HG02884 (cell line): ENCODE measurements around the gene CROCC.
"Not testable (repeated sequence)": the region's sequence is repeated elsewhere in the genome, so short reads cannot be mapped to it uniquely, and the experiment has no call there.

Source experiments
- ATAC-seq: cut with Tn5 transposase; IDR thresholded peaks from one replicate; pipeline ENCODE4 v1.9.1; 2021; ENCODE audit warnings: mild to moderate bottlenecking, moderate library complexity; ENCODE audit not compliant: unreplicated experiment

The CROCC gene

GRCh38 chr1:16964169-16964568 lies 42.4 kb downstream of the CROCC start:
- ATAC-seq, result not testable (repeated sequence)

DNA sequence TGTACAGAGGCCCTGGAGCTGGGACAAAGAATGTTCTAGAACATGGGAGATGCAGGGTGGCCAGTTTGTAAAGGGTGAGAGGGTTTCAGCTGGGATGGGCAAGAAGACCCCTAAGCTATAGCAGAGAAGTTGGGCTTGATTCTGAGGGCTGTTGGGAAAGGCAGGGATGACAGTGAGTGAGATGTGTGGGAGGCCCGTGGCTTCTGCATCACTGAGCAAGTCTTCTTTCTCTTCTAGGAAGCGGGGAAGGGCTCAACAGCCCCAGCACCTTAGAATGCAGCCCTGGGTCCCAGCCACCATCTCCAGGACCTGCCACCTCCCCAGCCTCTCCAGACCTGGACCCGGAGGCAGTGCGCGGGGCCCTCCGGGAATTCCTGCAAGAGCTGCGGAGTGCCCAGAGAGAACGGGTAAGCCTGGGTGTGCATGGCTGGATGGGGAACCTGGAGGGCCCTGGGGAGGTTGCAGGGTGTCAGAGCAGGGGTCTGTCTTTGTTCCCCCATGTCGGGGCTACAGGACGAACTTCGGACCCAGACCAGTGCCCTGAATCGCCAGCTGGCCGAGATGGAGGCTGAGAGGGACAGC lies 43.8 kb downstream of the CROCC start:
- no peak for ATAC-seq

DNA sequence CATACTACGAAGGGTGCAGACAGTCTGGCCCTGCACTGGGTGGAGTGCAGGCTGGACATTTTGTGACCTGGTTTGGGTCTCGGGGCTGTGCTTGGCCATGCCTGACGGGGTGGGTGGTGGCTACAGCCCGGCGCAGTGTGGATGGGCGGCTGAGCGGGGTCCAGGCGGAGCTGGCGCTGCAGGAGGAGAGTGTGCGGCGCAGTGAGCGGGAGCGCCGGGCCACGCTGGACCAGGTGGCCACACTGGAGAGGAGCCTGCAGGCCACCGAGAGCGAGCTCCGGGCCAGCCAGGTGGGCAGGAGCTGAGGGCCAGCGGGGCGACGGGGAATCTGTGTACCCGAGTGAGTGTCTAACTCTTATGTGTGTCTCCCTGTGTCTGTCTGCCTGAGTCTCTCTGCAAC lies 44.6 kb downstream of the CROCC start:
- no peak for ATAC-seq

- no peak for ATAC-seq
These were observed 45.4 kb downstream of the CROCC start for GRCh38 chr1:16967095-16967575.

DNA sequence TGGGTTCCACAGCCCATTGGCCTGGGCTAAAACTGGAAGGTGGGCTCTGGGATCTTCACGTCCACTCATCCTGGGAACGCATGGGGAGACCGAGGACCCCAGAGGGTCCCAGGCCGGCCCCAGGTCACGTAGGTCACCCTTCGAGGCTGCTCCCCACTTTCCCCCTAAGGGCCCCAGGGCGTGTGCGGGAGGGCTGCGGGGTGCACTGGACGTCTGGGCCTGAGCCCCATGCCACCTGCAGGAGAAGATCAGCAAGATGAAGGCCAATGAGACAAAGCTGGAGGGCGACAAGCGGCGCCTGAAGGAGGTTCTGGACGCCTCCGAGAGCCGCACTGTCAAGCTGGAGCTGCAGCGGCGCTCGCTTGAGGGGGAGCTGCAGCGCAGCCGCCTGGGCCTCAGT lies 46.2 kb downstream of the CROCC start:
- ATAC-seq, result no peak

- no peak for ATAC-seq
These were observed 46.6 kb downstream of the CROCC start for GRCh38 chr1:16968372-16968771.

GRCh38 chr1:16969057-16969611 lies 47.4 kb downstream of the CROCC start:
- no peak for ATAC-seq

- no peak for ATAC-seq
These were observed 47.9 kb downstream of the CROCC start for GRCh38 chr1:16969651-16970050.

GRCh38 chr1:16970132-16970910 lies 48.6 kb downstream of the CROCC start:
- ATAC-seq, result no peak

DNA sequence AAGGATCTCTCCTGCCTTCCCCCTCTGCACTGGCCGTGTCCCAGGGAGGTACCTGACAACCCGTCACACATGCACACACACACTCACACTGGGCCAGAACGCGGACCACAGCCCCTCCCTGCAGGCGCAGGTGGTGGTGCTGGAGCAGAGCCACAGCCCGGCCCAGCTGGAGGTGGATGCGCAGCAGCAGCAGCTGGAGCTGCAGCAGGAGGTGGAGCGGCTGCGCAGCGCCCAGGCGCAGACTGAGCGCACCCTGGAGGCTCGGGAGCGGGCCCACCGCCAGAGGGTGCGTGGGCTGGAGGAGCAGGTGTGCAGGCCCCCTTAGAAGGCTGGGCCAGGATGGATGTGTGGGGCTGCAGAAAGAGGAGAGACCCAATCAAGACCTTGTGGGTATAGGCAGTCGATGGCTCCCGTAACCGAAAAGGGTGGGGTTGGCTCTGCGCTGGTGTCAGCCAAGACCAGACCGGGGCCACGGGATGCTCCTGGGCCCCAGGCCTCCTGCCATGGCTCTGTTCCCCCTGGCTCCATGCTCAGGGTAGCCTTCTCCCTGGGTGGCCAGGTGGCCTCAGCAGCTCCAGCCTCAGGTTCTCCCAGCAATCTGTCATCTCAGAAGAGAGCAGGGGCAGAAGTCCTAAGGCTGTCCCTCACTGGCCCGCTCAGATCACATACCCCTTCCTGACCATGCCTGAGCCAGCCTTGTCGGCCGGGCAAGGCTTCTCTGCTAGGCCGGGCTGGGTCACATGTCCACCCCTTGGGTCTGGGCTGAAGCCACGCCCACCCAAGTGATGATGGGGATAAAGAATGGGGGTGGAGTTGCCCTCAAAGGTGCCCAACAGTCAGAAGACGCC lies 49.8 kb downstream of the CROCC start:
- ATAC-seq, result no peak

DNA sequence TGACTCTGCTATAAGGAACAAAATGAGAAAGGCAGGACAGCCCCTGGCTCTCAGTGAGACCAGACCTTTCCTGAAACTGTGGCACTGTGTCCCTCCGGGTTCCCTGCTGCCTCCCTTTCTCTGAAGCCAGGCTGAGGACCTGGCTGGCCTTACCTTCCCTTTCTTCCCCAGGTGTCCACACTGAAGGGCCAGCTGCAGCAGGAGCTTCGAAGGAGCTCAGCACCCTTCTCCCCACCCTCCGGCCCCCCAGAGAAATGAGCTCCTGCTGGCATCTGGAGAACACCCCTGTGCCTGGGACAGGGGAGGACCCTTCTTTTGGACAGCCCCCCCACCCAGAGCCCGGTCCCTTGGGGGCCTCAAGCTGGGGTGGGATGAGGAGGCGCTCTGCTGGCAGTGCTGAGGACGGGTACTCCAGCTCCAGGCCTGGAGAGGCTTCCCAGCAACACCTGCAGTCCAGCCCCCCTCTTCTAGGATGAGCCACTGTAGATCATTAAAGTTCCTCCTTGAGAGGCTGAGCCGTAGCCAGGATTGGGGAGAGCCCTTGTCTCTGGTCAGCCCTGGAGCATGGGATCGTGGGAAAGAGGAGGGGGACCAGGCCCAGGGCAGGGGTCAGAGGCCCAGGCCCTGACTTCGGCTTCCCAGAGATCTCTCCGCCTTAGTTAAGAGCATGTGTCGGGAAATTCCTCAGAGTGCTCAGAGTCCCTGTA lies 50.6 kb downstream of the CROCC start:
- ATAC-seq, result no peak

DNA sequence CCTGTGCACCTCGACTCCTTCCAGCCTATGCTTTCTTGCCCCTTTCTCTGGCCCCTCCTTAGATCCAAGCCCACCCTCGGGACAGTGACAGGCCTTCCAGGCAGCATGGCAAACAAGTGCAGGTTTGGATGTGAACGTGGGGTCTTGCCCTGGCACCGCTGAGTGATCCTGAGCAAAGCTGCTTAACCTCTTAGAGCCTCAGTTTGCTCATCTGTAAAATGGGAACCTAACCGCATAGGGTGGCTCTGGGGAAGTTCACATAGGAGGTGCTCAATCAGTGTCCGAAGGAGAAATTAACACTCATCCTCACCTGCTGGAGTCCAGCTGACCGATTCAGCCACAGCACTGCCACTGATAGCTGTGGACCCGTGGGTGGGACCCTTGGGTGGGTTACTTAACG lies 51.5 kb downstream of the CROCC start:
- ATAC-seq, result no peak

DNA sequence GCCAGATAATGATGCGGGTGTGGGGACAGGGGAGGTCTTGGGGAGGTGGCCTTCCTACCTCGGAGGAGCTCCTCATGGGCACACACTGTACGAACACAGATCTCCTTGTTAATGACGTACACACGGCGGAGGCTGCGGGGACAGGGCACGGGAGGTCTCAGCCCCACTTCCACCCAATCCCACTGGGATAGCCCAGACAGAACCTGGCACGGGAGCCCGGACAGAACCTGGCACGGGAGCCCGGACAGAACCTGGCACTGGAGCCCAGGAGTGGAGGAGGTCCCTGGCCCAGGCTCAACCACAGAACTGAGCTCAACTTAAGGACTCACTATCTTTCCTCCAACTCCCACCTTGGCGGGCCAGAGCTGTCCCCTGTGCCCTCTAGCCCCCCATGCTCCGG lies 53.5 kb downstream of the CROCC start:
- no peak for ATAC-seq

GRCh38 chr1:16975838-16976237 lies 54.1 kb downstream of the CROCC start:
- no peak for ATAC-seq

DNA sequence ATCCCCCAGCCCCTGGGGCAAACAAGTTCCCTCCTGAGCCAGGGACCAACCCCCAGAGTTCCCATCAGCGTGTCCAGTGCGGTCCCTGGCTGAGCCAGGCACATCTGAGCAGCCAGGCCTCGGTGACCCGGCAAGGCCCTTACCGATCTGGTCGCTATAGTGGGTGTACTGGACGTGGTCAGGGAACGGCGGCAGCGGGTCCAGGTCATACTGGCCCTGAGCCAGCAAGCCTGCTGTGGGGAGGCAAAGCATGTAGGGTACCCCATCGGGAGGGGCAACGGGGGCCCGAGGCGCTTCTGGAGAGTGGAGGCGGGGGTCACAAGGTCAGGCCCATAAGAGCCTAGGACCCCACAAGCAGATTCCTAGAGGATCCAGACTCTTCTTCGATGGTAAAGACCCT lies 55.2 kb downstream of the CROCC start:
- no peak for ATAC-seq

DNA sequence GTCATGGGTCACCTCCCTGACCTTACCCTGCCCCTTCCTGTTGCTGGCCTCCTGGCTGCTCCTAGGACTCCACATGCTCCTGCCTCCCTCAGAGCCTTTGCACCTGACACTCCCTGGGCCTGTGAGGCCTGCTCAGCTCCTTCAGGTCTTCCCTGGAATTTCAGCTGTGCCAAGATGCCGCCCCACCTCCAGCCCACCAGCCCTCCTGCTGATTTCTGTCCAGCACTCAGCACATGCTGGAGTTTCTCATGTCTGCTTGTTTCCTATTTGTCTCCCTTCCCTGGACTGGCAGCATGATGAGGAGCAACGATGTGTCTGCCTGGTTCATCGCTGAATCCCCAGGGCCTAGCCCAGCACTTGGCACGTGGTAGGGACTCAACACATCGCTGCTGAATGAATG lies 55.6 kb downstream of the CROCC start:
- no peak for ATAC-seq

DNA sequence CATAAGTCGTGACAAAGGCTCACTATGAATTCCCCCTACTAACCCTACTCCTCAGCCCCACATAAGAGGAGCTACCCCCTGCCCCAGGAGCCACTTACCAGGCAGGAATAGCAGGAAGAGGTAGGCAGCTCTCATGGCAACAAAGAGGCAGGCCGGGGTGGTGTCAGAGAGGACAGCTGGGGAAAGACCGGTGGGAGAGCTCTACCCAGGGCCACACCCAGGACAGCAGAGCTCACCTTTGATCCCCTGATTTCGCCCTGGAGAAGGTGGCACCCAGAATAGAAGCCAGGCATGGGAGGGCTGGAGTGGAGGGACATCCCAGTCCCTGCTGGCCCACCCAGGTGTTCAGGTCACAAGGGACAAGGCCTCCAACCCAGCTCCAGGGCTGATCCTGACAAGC lies 56.4 kb downstream of the CROCC start:
- no peak for ATAC-seq

GRCh38 chr1:16978567-16979474 lies 57.1 kb downstream of the CROCC start:
- no peak for ATAC-seq

DNA sequence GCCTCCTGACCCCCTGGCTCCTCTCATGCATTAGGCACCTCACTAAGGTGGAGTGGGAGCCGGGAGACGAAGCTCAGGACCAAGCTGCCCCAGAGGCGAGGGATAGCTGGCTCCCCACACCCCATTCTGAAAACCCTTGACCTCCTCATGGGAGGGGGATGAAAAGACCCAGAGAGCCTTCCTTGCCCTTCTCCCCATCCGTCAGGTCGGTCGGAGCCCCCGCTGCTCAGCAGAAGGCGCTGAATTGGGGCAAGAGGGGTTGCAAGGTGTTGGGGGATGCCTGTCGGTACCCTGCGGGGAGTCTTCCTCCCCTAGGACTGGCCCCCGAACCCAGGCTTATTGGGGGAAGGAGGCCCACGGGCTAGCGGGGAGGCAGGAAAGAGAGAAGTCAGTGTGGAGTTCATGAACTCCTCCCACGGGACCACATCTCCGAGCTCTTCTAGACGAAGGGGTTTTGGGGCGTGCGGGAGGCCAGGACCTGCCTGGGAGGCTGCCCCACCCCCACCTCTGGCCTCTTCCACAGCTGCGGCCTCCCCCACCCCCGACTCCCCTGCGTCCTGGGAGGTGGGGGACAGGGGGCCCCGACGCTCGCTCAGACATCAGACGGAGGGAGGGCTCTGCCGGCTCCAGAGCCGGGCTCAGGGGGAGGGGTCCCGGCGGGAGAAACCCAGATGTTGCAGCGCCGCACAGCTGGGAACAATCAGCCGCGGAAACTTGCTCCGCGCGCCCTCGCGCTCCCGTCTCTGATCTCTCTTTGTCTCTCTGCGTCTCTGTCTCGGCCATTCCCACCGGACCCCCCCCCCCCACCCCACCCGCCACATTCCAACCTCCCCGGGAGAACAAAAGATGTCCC lies 58.0 kb downstream of the CROCC start:
- ATAC-seq, result no peak
